Caki2 (cell line): ENCODE measurements around the gene BEST4. TPM values are rescaled to one million over a fixed set of nuclear protein-coding genes. Genes with fewer than 3 reads are reported as not detected.
A peak's percentile ranks its signal among the peaks of the same experiment; 100 is the strongest.
"Not testable (repeated sequence)": the region's sequence is repeated elsewhere in the genome, so short reads cannot be mapped to it uniquely, and the experiment has no call there.

Source experiments
- DNase-seq: peaks from one replicate; pipeline ENCODE4 v3.0.0-alpha.2; 2015; ENCODE audit warnings: low read depth
- in situ Hi-C: cut with HindIII; loops from 2 replicates; pipeline ENCODE4 v1.10.0; 2016; ENCODE audit warnings: low sequenced_read_pairs, low pct_unique_long_range_greater_than_20kb, mixed read lengths
- total RNA-seq: library from RNA; depleted of rRNA; stranded (reverse); fragments of >200 nt; shearing (Covaris generic); gene quantifications from 2 replicates; pipeline ENCODE4 v1.2.3, GENCODE V29; 2014; ENCODE audit warnings: low replicate concordance; rRNA removed

Gene BEST4
- total RNA-seq: not detected in 2 replicates

DNA sequence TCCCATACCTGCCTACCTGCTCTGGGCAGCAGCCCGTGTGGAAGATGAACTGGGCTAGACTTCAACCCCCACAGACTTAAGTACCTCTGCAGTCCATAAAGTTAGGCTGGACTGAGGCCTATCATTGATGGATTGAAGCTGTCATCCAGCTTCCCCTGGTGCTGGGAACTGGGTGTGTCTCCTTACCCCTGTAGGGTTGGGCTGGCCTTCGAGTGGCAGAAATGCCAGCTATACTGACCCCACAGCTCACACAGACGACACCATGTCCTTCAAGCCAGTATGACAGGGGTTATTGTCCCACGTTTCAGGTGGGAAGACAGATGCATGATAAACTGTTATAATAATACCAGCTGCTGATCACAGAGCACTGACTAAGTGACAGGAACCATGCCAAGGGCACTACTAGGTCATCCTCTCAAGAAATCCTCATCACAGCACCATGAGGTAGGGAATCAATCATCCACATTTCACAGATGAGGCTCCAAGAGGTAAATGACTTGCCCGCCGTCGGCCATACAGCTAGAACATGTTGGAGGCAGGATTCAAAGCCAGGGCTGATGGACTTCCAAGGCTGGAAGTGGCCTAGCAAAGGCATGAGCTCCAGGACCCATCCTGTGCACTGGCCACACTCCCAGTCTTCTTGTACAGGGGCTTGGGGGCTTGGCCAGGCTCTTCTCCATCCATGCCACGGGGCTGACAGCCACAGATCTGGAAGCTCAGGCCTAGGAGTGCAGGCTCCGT lies at the start of gene BEST4:
Gene BEST4, minus strand, starts transcription at position 51 of the 741 bp plus-strand sequence. CDS start 465 bp downstream, outside the sequence.
- no peak for DNase-seq
- in situ Hi-C loops: no loop called here

DNA sequence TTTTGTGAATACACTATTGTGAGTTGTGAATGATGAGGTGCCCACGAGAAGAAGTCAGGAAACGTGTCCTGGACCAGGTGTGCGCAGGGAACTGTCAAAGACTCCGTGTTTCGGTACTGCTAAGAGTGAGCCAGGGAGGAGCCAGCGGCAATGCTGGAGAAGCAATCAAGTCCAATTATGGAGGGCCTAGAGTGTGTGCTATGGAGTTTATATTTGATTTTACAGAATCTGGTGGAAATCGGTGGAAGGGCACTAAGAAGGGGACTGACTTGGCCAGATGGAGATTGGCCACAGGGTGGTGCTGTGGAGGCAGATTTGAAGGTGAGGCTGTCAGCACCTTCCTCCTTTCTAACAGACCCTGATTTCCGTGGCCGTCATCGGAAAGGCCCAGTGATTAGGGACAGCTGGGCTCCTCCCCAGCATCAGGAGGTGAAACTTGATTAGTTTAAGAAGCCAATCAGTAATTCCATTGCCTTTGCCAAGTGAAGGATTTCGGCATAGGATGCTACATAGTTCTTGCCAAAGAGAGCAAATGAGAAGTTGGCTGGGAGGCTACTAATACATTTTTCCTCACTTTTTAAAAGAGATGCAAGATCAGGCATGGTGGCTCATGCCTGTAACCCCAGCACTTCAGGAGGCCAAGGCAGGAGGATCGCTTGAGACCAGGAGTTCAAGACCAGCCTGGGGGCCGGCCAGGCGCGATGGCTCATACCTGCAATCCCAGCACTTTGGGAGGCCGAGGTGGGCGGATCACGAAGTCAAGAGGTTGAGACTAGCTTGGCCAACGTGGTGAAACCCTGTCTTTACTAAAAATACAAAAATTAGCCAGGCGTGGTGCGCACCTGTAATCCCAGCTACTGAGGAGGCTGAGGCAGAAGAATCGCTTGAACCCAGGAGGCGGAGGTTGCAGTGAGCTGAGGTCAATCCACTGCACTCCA lies 48.0 kb upstream of the BEST4 start:
- in situ Hi-C loops: no loop called here
- peak; percentile 53 for DNase-seq

DNA sequence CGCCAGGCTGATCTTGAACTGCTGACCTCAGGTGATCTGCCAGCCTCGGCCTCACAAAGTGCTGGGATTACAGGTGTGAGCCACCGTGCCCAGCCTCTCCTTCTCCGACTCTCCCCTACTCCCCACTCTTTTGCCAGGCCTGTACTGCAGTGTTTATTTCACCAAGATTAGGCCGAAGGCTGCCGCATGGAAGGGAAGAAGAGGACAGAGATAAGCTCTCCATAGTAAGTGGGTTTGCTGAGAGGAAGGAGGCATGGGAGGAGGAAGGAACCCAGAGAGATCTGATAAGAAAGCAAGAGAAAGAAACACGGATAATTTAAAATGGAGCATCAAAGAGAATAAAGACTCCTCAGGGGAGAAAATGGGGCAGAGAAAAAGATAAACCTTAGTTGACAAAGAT lies 46.4 kb upstream of the BEST4 start:
- in situ Hi-C loops: no loop called here
- no peak for DNase-seq

DNA sequence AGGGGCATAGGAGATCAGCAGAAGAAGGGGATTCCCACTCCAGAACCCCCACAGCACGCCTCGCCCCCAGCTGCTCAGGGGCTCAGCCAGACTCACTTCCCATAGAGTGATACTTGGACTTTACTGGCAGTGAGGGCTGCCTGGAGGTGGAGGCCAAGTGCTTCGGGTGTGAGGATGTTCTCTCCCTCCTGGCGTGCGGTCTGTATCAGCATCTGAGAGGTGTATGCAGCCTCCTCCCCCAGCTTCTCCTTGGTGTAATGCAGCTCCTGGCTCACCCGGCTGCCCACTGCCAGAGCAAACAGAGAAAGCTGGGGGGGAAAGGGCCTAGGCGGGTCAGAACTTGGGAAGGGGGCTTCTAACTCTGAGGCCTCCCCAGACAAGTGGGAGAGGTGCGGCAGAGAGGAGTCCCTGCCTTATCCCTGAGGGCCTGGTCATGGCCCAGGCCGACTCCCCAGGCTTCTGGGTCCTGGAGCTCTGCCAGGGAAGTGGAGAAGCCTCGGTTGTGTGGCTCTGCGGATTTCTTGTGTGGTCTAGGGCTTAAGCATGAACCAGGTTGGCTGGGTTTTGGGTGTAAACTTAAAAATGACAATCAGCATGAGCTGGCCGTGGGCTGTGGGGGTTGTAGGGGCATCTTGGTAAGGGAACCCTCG lies 44.2 kb upstream of the BEST4 start:
- in situ Hi-C loops: no loop called here
- DNase-seq: no peak

DNA sequence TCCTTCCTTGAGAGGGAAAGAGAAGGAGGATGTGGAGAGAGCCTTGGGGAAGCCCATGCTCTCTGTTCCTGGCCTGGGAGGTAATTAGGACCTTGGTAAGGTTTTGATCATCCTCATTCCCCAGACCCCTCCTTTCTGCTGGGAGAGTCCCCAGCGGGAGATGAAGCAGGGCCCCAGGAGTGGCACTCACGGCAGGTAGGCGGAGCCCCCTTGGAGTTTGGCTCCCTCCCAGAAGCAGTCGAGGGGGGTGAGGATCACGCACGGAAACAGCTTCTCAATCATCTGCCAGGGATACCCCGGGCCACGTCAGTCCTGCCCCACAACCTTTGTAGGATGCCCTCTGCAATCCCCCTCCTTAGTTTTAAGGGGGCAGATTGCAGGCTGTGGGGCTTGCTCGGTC lies 43.5 kb upstream of the BEST4 start:
- no peak for DNase-seq
- in situ Hi-C loops: no loop called here

DNA sequence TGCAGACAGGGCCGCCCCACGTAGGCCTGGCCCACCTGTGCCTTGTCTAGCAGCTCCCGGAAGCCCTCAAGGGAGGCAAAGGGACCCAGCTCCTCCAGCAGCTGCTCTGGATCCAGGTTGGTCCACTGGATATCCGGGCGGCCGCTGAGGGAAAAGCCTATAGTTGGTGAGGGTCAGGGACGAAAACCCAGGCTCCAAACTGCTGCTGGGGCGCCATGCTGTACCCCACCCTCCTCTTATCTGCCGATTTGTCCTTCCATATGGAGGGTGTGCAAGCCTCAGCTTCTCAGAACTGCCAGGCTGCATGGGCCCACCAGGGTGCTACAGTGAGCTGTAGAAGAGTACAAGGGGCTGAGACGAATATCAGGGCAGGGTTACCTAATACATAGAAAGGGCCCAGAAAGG lies 42.9 kb upstream of the BEST4 start:
- DNase-seq: no peak
- in situ Hi-C loops: no loop called here

DNA sequence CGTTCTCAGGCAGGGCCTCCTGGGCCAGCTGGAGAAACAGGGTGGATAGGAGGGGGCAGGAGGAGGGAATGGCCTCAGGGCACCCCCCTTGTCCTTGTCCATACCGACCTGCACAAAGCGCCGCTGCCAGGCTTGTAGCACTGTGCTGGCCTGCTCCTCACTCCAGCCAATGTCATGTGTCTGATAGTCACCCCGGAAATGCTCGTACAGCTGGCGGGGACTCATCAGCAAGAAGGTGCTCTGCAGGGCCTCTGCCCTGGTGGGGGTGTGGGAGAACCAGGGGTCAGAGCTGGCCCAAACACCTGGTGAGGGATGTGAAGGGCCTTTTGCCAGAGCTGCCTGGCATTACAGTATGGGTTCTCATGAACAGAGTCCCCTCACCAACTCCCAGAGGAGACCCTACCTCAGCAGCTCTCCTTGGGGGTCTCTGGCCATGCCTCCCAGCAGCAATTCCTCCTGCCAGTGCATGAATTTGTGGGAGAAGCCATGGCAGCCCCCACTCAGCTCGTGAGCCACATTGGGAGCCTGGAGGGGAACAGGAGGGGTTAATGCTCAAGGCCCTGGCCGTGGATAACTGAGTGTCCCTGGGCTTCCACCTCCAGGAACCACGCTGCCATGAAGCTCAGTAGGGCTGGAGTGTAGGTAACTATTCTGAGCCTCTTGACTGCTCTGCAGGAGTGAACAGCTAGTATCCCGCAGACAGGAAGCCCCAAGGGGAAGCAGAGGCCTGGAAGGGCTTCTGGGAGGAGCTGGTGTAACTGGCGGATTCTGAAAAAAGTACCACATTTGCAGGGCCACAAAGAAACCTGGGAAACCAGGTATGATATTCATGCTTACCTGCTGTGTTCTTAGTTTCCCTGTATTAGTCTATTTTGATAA lies 41.8 kb upstream of the BEST4 start:
- DNase-seq: no peak
- in situ Hi-C loops: no loop called here

DNA sequence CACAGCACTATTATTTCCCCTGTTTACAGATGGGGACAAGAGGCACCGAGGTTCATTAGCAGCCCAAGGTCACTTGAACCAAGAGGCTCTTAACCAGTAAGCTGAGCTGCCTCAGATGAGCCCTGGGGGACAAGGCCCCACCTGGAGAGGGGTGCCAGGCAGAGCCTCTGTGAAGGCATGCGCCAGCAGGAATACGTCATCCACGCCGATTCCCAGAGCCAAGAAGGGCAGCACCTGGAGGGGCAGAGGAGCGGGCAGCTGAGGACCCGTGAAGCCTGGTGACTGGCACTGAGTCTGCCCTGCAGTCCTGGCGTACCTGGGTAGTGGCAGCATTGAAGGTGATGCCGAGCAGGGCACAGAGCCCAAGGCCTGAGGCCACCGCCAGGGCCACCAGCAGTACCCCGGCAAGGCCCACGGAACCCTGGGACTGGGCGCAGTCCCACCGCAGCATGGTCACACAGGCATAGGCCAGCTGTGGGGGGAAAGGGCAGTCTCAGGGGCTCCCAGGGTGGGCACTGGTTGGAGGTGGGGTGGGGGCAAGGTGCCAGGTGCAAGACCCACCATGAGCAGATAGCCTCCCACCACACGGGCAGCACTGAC lies 41.0 kb upstream of the BEST4 start:
- in situ Hi-C loops: no loop called here
- no peak for DNase-seq

DNA sequence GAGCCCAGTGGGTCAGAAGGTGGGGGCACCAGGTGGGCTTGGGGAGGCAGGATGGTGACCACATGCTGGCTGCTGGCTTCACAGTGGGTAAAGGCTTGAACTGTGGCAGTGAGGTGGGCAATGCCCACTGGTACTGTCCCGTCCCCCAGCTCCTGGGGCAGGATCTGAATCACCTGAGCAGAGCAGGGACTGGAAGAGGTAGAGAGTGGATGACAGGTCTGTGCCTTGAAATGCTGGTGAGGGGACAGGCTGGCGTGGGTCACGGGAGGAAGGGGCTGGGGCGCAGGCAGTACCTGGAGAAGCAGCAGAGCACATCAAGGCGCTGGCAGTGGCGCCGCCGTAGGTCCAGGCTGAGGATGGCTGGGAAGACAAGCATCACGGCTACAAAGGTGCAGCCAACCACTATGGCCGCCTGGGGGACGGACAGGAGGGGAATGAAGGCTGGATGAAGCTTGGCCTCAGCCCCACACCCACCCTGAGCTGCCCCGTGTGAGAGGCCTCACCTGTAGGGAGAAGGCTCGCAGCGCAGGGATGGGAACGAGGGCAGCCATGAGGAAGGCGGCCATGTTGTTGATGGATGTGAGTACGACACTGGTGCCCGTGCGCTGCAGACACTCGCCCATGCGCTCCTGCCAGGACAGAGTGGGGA lies 40.2 kb upstream of the BEST4 start:
- in situ Hi-C loops: no loop called here
- DNase-seq: no peak

DNA sequence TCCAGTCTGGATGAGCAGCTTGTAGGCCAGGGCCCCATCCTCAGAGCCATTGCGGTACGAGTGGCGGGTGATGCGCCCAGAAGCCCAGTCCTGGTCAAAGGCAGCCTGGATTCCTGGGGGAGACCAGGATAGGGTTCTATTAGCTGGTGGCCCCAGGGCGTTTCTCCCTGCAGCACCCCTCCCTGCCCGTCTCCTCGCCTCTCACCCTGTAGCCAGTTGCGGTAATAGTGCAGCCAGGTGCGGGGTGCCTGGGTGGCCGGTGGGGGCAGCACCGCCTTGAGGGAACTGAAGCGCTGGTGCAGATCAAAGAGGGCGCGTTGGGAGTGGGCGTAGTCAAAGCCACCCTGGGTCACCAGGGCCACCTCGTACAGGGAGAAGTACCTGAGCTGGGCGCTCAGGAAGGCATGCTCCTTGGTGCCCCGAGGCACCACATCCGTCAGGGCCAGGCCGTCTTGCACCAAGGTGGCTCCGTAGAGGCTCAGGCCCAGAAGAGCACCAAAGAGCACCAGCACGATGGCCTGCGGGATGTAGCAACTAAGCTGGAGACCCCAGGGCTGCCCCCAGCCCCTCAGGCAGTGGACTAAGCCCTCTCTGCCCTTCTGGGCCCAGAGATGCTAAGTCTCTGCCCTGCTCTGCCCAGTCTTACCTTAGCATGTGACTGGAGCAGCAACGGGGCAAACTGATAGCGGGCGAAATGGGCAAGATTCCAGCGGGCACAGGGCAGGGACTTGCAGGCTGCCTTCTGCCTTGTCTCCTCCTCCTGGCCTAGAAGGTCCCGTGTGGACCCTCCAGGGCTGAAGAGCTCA lies 39.4 kb upstream of the BEST4 start:
- in situ Hi-C loops: no loop called here
- no peak for DNase-seq

DNA sequence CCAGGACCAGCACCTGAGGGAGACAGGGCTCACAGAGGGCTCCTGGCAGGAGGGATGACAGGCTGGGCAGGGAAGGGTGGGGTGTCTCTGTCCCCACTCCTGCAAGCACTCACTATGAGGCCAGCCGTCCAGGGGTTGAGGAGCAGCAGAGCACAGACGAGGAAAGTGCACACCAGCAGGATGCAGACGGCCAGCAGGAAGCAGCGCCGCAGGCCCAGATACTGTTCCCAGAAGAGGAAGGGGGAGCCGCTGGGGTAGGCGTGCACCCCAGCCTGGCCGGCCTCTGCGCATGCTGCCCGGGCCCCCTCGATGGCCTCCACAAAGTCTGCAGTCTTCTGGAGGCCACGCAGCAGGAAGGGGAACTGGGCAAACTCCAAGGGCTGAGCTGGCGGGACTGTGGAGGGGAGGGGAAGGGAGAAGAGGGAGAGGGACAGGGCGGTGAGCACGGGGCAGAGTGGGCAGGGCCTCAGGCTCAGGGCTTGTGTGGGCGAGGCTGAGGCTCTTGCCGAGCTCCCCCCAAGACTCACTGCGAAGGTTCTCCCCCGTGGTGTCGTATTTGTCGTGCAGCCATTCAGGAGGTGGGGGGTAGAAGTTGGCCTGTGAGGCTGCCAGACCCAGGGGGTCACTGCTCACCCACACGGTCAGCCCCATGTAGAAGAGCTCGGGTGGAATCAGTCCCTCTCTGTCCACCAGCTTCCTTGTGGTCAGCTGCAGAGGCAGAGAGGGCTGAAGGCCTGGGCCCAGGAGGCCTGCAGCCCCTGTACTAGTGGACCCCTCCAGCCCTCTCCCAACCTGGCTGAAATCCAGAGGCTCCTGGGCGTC lies 38.6 kb upstream of the BEST4 start:
- in situ Hi-C loops: no loop called here
- no peak for DNase-seq

DNA sequence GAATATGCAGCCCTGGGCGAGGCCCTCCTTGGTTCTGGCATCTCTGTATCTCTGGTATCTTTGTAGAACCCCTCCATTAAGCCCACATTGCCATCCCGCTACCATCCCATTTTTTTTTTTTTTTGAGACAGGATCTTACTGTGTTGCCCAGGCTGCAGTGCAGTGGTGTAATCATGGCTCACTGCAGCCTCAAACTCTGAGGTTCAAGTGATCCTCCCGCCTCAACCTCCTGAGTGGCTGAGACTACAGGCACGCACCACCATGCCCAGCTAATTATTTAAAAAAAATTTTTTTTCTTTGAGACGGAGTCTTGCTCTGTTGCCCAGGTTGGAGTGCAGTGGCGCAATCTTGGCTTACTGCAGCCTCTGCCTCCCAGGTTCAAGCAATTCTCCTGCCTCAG lies 36.4 kb upstream of the BEST4 start:
- in situ Hi-C loops, DNase-seq: not testable (repeated sequence)

DNA sequence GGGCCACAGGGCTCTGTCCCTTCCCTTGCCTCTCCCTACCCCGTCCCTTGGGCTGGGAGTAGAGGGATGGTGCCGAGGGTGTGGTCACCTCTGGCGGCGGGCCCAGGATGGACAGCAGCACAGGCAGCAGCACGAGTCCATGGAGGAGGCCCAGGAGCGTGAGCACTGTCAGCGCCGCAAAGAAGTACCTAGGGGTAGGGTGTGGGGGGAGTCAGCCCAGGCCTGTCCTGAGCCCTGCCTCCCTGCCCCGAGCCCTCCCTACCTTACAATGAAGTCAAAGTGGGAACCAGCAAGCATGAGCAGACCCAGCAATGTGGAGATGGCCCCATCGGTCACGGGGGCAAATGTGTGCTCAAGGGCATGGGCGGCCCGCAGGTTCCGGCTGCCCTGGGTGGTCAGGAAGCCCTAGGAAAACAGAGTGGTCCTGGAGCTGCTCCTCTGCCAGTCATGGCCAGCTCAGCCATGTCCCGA lies 35.0 kb upstream of the BEST4 start:
- DNase-seq: no peak
- in situ Hi-C loops: no loop called here

DNA sequence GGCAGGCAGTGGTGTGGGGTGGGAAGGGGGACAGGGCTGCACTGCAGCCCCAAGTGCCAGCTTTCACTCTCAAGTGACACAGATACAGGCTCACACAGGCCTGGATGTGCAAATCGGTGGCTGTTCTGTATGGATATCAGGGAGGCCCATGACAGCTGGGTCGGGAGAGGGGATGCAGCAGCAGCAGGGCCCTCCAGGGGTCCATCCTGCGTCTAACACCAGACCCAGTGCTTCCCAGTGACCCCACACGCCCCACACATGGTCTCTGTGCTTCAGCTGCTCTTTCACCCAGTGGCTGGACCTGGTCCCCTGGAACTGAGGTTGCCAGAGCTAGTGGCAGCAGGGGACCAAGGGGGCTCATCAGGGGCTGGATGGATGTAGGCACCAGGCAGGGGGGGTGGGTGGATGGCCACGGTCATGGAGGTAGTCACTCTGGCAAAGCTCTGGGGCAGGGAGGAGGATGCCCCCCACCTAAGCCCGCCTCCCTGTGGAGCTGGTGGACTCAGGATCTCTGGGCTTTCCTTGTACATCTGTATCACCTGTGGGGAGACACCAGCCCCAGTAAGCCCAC lies 34.2 kb upstream of the BEST4 start:
- in situ Hi-C loops: no loop called here

DNA sequence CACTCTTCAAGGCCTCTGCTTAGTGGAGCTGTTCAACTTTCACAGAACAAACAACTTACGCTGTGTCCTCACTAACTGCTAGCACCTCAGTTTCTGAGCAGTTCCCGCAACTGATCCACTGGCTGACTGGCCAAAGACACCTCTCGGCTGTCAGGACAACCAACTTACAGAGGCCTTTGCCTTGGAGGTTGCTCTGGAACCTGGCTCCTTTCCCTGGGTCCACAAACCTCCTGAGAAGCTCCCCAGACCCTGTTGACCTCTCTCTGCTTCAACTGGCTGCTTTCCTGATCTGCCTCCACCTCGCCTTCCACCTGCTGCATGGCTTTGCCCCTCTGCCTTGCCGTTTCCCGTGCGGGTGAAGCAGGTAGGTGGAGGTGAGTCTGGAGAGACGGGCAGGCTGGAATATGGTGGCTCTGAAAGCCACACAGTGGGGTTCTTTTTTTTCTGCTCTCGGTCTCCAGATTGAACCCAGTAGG lies 33.3 kb upstream of the BEST4 start:
- in situ Hi-C loops: no loop called here
- no peak for DNase-seq

More for the DNA sequence above, 34.2 kb upstream of the BEST4 start:
- DNase-seq: no peak
